Astrocyte of the hippocampus (primary cell): ENCODE measurements around the gene KCNH2.
"Not testable (repeated sequence)": the region's sequence is repeated elsewhere in the genome, so short reads cannot be mapped to it uniquely, and the experiment has no call there.

ENCODE experiments used
- DNase-seq: peaks from one replicate; pipeline ENCODE4 v3.0.0; 2011; ENCODE audit warnings: low read depth, low spot score

The KCNH2 gene

DNA sequence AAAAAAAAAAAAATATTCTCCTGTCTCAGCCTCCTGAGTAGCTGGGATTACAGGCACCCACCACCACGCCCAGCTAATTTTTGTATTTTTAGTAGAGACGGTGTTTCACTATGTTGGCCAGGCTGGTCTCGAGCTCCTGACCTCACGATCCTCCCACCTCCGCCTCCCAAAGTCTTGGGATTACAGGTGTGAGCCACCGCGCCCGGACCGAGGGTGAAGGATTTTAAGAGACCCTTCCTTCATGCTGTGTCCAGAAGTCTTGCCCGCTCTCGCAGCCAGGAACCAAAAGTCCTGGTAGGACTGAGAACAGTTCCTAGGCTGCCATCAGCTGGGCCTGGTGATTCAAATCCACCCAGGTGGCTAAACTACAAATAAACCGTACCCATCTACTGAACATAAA lies 33.5 kb upstream of the KCNH2 start:
- not testable (repeated sequence) for DNase-seq

DNA sequence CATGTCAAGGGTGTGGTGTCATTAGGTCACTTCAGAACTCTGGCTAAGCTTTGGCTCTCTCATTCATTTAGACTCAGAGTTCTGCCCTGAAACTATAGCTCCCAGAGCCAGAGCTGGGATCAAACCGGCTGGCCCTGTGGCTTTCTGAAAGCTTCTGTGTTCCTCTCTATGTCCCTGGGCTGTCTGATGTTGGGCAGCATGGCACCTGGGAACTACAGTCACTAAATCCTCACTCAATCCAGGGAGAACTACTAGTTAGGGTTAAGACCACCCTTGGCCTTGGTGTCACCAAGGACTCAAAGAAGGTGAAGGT lies 32.9 kb upstream of the KCNH2 start:
- no peak for DNase-seq

DNA sequence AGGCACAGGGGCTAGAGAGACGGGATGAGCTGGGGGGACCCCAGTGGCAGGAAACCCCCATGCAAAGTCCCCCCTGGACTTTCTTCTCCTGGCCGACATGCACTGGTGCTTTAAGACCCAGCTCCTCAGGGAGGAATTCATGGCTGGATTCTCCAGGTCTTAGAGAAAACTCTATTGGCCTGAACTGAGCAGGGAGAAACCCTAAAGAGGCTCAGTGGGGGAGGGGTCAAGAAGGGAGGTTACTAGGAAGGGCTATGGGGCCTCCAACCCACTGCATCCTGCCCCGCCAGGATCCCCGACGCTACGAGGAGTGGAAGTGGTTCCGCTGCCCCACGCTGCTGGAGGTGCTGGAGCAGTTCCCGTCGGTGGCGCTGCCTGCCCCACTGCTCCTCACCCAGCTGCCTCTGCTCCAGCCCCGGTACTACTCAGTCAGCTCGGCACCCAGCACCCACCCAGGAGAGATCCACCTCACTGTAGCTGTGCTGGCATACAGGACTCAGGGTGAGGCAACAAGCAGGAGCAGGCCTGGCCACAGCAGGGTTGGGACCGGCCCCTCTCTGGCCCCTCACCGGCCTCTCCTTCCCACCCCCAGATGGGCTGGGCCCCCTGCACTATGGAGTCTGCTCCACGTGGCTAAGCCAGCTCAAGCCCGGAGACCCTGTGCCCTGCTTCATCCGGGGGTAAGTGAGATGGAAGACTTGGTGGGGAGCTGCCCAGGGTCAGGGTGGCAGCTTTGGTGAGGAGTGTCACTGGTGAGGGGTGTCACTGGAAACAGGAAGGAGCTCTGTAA lies 32.4 kb upstream of the KCNH2 start:
- peak; percentile 38 for DNase-seq

DNA sequence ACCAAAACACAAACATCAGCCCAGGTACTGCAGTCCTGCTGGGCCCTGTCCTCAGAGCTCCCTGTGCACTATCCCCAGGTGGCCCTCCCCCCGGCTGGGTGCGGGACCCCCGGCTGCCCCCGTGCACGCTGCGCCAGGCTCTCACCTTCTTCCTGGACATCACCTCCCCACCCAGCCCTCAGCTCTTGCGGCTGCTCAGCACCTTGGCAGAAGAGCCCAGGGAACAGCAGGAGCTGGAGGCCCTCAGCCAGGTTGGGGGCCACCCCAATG lies 31.9 kb upstream of the KCNH2 start:
- DNase-seq: no peak

DNA sequence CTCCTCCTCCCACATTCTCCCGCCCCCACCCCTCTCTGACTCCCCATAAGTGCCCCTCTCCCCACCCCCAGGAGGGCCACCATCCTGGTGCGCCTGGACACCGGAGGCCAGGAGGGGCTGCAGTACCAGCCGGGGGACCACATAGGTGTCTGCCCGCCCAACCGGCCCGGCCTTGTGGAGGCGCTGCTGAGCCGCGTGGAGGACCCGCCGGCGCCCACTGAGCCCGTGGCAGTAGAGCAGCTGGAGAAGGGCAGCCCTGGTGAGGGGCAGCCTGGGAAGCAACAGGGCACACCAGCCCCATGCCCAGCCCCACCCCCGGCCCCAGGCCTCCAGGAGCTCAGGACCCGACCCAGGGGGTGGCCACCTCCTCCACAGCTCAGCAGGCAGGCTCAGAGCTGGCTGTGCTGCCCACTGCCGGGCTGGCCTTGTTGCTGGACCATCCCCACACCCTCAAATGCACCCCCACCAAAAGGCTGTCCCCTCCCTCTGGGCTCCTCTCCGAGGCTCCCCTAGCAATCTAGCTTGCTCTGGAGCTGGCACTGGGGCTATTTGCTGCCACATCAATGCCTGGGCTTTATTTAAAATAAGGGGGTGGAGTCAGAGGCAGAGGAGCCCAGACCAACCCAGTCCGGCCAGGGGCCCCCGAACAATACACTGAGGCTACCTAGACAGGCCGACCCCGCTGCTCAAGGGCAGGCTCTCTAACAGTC lies 31.4 kb upstream of the KCNH2 start:
- DNase-seq: no peak

DNA sequence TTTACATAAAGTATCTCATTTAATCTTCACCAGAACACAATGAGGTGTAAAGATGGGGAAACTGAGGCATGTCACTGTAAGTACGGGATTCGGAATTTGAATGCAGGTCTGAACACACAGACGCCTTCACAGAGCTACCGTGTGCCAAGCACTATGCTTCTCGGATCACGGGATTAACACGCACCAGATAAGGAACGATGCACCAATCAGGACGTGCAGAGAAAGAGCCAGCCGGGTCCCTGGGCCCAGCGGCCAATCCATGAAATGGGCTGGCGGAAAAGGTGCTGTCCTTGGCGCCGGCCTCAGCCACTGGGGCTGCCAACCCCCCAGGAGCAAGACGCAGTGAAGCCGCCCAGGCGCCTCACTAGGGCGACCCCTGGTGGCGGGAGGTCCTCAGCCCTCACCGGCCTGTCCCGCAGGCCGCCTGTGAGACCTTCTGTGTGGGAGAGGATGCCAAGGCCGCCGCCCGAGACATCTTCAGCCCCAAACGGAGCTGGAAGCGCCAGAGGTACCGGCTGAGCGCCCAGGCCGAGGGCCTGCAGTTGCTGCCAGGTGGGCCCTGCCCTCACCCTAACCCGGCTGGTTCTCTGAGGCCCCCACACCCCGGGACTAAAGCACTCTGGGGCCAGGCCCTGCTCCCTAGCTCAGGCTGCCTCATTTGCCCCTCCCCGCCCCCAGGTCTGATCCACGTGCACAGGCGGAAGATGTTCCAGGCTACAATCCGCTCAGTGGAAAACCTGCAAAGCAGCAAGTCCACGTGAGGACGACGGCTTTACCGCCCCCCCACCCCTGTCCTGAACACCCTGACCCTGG lies 30.6 kb upstream of the KCNH2 start:
- DNase-seq: peak; percentile 39

DNA sequence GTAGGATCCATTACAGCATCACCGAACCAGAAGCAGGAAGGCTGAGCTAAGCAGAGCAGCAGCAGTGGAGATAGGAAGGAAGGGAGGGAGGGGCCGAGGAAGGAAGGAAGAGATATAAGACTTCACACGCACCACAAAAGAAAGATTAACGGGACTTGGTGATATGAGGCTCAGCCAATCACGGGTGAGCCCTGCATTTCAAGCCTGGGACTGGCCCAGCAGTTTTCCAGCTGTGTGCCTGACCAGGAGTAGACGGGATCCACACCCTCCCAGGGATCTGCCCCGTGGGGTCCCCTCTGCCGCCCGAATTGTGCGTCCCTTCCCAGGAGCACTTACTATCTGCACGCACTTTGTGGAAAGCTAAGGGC lies 30.0 kb upstream of the KCNH2 start:
- DNase-seq: no peak

DNA sequence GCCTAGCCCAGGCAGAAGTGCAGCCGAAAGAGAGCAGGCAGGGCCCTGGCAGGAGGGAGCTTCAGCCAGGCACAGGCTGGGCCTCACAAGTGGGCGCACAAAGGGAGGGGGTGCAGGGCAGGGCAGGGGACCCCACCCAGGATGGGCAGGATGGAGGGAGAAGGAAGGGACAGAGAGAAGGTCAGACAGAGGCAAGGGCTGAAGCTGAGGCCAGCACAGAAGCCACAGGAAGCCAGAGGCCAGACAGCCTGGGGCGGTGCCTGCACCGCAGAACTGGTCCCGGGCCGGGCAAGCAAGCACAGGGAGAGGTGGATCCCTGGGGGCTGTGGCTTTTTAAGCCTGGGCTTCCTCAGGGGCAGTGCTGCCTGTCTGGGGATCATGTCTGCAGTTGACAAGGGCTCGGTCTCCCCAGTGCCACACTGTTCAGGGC lies 29.4 kb upstream of the KCNH2 start:
- DNase-seq: no peak

DNA sequence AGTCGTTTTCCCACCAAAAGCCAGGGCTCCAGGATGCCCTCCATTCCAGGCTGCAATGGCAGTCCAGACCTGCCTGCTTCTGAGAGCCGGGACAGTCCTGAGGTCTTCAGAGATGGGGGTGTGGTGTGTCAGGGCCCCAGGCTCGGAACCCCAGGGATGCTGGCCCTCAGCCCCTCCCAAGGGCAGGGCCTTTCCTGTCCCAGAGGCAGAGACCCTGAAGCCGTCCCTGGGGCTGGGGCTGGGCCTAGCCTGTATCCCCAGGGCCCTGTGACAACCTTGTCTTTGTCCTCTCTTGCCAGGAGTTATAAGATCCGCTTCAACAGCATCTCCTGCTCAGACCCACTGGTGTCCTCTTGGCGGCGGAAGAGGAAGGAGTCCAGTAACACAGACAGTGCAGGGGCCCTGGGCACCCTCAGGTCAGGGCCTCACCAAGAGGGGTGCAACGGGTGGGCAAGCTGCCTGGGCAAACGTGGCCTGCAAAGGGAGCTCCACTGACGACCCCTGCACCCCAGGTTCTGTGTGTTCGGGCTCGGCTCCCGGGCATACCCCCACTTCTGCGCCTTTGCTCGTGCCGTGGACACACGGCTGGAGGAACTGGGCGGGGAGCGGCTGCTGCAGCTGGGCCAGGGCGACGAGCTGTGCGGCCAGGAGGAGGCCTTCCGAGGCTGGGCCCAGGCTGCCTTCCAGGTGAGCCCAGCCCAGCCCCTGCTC lies 28.6 kb upstream of the KCNH2 start:
- no peak for DNase-seq

DNA sequence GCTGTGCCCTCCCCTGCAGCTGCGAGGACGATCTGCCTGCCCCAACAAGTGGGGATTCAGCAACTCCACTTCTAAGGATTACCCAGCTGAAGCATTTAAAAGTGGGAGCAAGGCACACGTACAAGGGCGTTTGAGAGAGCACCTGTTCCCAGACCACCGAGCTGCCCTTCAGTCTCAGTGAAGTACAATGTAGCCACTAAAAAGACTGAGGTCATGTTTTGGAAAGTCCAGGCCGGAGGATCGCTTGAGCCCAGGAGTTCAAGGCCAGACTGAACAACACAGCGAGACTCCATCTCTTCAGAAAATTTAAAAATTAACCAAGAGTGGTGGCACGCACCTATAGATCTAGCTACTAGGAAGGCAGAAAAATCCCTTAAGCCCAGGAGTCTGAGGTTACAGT lies 27.4 kb upstream of the KCNH2 start:
- DNase-seq: no peak

DNA sequence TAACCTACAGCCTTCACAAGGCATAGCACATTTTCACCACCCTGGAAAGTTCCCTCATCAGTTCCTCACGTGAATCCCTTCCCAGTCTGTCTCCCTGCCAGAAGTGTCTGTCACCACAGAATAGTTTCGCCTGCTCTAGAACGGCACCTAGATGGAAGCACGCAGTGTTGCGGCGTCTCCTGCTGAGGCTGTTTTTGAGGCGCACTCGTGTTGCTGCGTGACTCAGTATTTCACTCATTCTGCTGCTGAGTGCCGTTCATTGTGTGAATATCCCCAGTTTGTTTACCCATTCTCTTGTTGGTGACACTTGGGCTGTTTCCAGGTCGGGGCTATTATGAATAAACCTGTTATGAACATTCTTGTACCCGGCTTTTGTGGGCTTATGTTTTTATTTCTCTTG lies 25.5 kb upstream of the KCNH2 start:
- DNase-seq: peak; percentile 79

DNA sequence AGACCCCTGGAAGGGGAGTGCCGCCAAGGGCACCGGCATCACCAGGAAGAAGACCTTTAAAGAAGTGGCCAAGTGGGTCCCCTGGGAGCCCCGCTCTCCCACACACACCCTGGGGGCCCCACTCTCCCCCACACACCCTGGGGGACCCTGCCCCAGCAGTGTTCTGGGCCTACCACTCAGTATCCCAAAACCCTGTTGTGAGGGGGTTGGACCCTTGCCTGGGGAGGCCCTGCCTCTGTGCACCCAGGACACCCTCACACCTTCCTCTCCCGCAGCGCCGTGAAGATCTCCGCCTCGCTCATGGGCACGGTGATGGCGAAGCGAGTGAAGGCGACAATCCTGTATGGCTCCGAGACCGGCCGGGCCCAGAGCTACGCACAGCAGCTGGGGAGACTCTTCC lies 23.4 kb upstream of the KCNH2 start:
- DNase-seq: no peak

DNA sequence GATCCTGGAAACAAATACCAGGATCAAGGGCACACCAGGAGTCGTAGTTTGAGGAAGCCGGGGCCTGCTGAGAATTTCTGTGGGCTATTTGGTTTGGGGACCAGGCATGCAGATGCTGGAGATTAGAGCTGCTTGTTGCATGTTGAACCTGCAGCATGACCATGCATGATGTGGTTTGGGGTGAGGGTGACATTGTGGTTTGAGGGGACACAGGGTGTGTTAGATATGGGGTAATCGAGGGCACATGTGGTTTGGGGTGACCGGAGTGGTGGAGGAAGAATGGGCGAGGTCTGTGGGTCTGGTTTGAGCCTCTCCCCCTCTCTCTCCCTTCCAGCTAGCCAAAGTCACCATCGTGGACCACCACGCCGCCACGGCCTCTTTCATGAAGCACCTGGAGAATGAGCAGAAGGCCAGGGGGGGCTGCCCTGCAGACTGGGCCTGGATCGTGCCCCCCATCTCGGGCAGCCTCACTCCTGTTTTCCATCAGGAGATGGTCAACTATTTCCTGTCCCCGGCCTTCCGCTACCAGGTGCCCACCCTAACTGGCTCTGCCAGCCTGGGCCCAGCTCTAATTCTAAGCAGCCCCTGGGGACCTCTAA lies 22.9 kb upstream of the KCNH2 start:
- no peak for DNase-seq

DNA sequence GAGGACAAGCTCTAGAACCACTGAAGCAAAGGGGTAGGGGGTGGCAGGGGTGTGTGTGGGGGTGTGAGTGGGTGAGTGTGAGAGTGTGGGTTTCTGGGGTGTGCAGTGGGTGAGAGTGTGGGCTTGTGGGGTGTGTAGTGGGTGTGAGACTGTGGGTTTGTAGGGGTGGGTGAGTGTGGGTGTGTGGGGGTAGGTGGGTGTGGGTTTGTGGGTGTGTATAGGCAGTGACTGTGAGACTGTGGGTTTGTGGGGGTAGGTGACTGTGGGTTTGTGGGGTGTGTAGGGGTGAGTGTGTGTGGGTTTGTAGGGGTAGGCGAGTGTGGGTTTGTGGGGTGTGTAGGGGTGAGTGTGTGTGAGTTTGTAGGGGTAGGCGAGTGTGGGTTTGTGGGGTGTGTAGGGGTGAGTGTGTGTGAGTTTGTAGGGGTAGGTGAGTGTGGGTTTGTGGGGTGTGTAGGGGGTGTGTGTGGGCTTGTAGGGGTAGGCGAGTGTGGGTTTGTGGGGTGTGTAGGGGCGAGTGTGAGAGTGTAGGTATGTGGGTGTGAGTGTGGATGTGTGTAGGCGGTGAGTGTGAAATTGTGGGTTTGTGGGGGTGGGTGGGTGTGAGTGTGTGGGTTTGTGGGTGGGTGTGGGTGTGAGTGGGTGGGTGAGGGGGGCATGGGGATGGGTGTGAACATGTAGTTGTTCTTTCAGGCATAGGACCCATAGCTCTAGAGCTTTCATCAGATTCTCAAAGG lies 21.5 kb upstream of the KCNH2 start:
- no peak for DNase-seq

DNA sequence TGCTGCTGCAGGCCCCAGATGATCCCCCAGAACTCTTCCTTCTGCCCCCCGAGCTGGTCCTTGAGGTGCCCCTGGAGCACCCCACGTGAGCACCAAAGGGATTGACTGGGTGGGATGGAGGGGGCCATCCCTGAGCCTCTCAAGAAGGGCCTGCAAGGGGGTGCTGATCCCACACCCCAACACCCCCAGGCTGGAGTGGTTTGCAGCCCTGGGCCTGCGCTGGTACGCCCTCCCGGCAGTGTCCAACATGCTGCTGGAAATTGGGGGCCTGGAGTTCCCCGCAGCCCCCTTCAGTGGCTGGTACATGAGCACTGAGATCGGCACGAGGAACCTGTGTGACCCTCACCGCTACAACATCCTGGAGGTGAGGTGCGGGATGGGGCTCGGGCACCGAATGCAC lies 20.9 kb upstream of the KCNH2 start:
- DNase-seq: no peak

DNA sequence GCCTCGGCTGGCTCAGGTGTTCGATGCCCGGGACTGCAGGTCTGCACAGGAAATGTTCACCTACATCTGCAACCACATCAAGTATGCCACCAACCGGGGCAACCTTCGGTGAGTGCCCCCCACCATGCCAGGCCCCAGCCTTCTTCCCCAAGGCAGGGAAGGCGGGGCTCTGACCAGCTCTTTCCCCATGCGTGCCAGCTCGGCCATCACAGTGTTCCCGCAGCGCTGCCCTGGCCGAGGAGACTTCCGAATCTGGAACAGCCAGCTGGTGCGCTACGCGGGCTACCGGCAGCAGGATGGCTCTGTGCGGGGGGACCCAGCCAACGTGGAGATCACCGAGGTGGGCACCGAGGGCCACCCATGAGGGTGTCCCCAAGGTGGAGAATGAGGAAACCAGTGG lies 20.2 kb upstream of the KCNH2 start:
- no peak for DNase-seq

DNA sequence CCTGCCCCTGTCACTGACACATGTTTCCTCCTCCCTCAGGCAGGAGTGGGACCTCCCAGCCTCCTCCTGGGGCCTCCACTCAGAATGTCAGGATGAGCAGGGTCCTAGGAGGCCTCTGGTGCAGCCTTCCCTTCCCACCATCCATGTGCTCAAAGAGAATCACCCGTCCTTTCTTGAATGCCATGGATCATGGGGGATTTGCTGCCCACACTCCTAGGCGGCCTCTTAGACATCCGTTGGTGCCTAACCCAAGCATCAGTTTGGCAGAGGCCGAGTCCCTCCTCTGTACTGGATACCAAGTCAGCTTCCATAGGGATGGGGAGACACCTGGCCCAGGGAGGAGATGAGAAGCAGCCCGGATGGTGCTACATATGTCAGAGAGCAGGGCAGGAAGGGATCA lies 19.7 kb upstream of the KCNH2 start:
- DNase-seq: no peak

DNA sequence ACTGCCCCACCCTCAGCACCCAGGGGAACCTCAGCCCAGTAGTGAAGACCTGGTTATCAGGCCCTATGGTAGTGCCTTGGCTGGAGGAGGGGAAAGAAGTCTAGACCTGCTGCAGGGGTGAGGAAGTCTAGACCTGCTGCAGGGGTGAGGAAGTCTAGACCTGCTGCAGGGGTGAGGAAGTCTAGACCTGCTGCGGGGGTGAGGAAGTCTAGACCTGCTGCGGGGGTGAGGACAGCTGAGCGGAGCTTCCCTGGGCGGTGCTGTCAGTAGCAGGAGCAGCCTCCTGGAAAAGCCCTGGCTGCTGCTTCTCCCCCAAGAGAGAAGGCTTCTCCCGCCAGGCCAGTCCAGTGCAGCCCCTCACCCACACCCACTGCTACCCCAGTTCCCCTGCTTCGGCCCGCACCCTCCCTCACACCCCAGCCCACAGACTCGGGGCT lies 19.0 kb upstream of the KCNH2 start:
- no peak for DNase-seq

DNA sequence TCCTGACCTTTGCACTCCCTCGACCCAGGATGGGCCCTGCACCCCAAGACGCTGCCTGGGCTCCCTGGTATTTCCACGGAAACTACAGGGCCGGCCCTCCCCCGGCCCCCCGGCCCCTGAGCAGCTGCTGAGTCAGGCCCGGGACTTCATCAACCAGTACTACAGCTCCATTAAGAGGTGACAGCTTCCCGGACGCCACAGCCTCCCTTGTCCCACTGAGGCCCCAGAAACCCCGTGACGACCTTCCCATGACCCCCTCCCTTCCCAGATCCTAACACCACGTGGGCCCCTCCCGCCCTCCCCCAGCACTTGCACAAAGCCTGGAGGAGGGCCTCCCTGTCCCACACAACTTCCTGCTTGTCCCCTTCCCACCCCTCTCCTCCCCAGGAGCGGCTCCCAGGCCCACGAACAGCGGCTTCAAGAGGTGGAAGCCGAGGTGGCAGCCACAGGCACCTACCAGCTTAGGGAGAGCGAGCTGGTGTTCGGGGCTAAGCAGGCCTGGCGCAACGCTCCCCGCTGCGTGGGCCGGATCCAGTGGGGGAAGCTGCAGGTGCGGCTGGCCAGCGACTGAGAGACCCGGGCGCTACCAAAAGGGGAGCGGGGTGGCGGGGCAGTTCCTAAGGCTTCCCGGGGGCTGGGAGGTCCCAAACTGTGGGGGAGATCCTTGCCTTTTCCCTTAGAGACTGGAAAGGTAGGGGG lies 18.4 kb upstream of the KCNH2 start:
- DNase-seq: no peak

DNA sequence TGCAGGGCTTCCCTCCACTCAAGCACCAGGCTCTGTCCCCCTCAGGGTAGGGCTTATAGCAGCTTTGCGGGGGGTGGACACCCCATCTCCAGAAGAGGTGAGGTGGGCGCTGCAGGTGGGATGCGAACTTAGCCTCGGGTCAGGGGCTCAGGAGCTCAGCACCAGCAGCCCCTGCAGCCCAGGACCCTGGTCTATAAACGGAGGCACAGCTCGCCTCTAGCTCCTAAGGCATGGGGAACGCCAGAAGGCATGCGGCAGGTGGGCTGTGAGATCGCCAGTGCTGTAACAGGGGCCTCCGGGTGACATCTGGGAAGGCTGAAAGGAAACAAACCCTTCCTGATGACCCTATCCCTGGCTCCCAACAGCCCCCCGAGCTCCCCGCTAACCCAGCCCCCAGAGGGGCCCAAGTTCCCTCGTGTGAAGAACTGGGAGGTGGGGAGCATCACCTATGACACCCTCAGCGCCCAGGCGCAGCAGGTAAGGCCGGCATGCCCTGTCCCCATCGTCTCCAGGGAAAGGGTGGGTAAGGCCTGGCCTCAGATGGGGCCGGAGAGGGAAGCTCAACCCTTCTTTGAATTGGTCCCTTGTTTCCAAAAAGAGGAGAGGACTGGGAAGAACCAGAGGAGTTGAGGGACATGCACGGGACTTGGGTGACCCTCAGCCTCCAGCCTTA lies 16.9 kb upstream of the KCNH2 start:
- no peak for DNase-seq
